GM12865 (cell line): ENCODE results near the gene PSORS1C1.

ENCODE experiments used
- DNase-seq: peaks from one replicate; pipeline ENCODE4 v3.0.0; 2010; ENCODE audit warnings: low read depth
- H3K4me3 ChIP-seq: 2 replicates; pipeline ENCODE4 v1.5.1; 2011; ENCODE audit warnings: mild to moderate bottlenecking, low read depth, low read length, control low read depth
- CTCF ChIP-seq: IDR thresholded peaks from 2 replicates; pipeline ENCODE4 v1.5.1; 2011; ENCODE audit warnings: low read length, control low read depth, low read depth, inconsistent platforms; ENCODE audit not compliant: insufficient read depth; ENCODE audit errors: missing control alignments

PSORS1C1 gene

GRCh38 chr6:31135710-31136109, 21.1 kb downstream of the PSORS1C1 start:
- TF ChIP-seq CTCF, result no peak
- peak; percentile 49 for DNase-seq
- no peak overlapping the region for H3K4me3 ChIP-seq

- TF ChIP-seq CTCF, result no peak
- DNase-seq, result no peak
- H3K4me3 ChIP-seq, result no peak within 1 kb of the TSS
These were observed 24.4 kb downstream of the PSORS1C1 start, which contains the start of gene PSORS1C2 for GRCh38 chr6:31138982-31139381. TSS of gene PSORS1C2 (minus strand) at chr6:31139066. CDS start at chr6:31139026, 40 bp downstream.

- H3K4me3 ChIP-seq, result no peak overlapping the region
- TF ChIP-seq CTCF, result no peak
- no peak for DNase-seq
These were observed 25.0 kb downstream of the PSORS1C1 start for GRCh38 chr6:31139599-31139998.

GRCh38 chr6:31140643-31141042, 26.0 kb downstream of the PSORS1C1 start:
- no peak for DNase-seq
- H3K4me3 ChIP-seq, result no peak overlapping the region
- TF ChIP-seq CTCF, result no peak

GRCh38 chr6:31142361-31142761, 27.8 kb downstream of the PSORS1C1 start:
- no peak for DNase-seq
- no peak for TF ChIP-seq CTCF
- no peak overlapping the region for H3K4me3 ChIP-seq

- H3K4me3 ChIP-seq, result no peak overlapping the region
- no peak for TF ChIP-seq CTCF
- no peak for DNase-seq
These were observed 28.5 kb downstream of the PSORS1C1 start for GRCh38 chr6:31143148-31143547.

- no peak for TF ChIP-seq CTCF
- H3K4me3 ChIP-seq, result no peak overlapping the region
- no peak for DNase-seq
These were observed 29.8 kb downstream of the PSORS1C1 start for GRCh38 chr6:31144296-31144969.
